Measurements from ENCODE around the gene IQGAP2. TPM values are rescaled to one million over a fixed set of nuclear protein-coding genes. Genes with fewer than 3 reads are reported as not detected.

Gene IQGAP2
- total and polyA plus RNA-seq, 2 donors (not counting 1 experiment from before 2014, with no cell fraction given) = 8.1 to 15.0 TPM

GRCh38 chr5:76499507-76500161 is 96.5 kb downstream of the IQGAP2 start:
- Mint-ChIP-seq H3K9me3 (ENCODE audit: insufficient read depth) (no peaks in the 10 kb centered on the region), H3K27me3 (no peaks in the 10 kb centered on the region), H3K4me3 (no peak overlapping the region), H3K27ac (no peak overlapping the region), H3K4me1 (no peaks in the 10 kb centered on the region)
- Histone ChIP-seq H3K9ac (ENCODE audit: low read length) (no peak overlapping the region), H3K27me3 (replicated peaks in 1 of 4; ENCODE audit: control extremely low read depth in 1 of 4, control insufficient read depth in 3 of 4, insufficient read depth in 4 of 4, low read length in 3 of 4) (no peaks in the 10 kb centered on the region), H3K36me3 (replicated peaks in 1 of 2; ENCODE audit: control extremely low read depth in 1 of 2, control insufficient read depth in 1 of 2, extremely low read depth in 1 of 2, insufficient read depth in 2 of 2, low read length in 1 of 2) (no peaks in the 10 kb centered on the region), H3K4me3 (ENCODE audit: control extremely low read depth in 1 of 5, extremely low read depth in 1 of 5, insufficient read depth in 1 of 5, low read depth in 2 of 5, low read length in 4 of 5) (no peak overlapping the region), H3K4me2 (replicated peaks; ENCODE audit: low read depth, low read length, poor library complexity, severe bottlenecking) (no peak overlapping the region), H2AFZ (ENCODE audit: insufficient read depth, low read depth, low read length, poor library complexity, severe bottlenecking) (no peak overlapping the region), H4K20me1 (ENCODE audit: control insufficient read depth, insufficient read depth, low read length, poor library complexity, severe bottlenecking) (no peaks in the 10 kb centered on the region), H3K27ac (ENCODE audit: low read length in 2 of 2) (no peak overlapping the region), H3K4me1 (ENCODE audit: control insufficient read depth in 2 of 2, insufficient read depth in 2 of 2, low read length in 2 of 2) (no peaks in the 10 kb centered on the region), H3K9me3 (ENCODE audit: control extremely low read depth in 1 of 3, control insufficient read depth in 2 of 3, insufficient read depth in 1 of 3, low read length in 2 of 3) (no peaks in the 10 kb centered on the region), H3K79me2 (ENCODE audit: control insufficient read depth, insufficient read depth, low read length) (no peaks in the 10 kb centered on the region)
- DNase-seq (no peak), ATAC-seq (ENCODE audit: low read depth) (no peak)
- TF ChIP-seq, protein P1, sequence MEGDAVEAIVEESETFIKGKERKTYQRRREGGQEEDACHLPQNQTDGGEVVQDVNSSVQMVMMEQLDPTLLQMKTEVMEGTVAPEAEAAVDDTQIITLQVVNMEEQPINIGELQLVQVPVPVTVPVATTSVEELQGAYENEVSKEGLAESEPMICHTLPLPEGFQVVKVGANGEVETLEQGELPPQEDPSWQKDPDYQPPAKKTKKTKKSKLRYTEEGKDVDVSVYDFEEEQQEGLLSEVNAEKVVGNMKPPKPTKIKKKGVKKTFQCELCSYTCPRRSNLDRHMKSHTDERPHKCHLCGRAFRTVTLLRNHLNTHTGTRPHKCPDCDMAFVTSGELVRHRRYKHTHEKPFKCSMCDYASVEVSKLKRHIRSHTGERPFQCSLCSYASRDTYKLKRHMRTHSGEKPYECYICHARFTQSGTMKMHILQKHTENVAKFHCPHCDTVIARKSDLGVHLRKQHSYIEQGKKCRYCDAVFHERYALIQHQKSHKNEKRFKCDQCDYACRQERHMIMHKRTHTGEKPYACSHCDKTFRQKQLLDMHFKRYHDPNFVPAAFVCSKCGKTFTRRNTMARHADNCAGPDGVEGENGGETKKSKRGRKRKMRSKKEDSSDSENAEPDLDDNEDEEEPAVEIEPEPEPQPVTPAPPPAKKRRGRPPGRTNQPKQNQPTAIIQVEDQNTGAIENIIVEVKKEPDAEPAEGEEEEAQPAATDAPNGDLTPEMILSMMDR (IDR thresholded peaks at IDR 0.05) = no peak
- no peak for TF ChIP-seq EZH2 (IDR thresholded peaks at IDR 0.05; ENCODE audit: borderline replicate concordance, insufficient read depth, low read depth, low read length, poor library complexity, severe bottlenecking)
- 100% methylated on average over 1 of the region's 2 CpGs for WGBS (ENCODE audit: insufficient coverage)
- ChIA-PET CTCF (no interaction called here), POLR2A (no interaction called here)
- intact Hi-C loops (cut with micrococcal nuclease) = no loop called here

- H3K79me2 ChIP-seq (ENCODE audit: control insufficient read depth, insufficient read depth, low read length) = no peaks in the 10 kb centered on the region
- TF ChIP-seq EZH2 (IDR thresholded peaks at IDR 0.05; ENCODE audit: borderline replicate concordance, insufficient read depth, low read depth, low read length, poor library complexity, severe bottlenecking) = no peak
- TF ChIP-seq, protein P1 (IDR thresholded peaks at IDR 0.05) = no peak
- intact Hi-C loops (cut with micrococcal nuclease) = no loop called here
- no peaks in the 10 kb centered on the region for H3K4me1 ChIP-seq (ENCODE audit: control insufficient read depth in 2 of 2, insufficient read depth in 2 of 2, low read length in 2 of 2)
- no peak overlapping the region for H3K27ac Mint-ChIP-seq
- DNase-seq (no peak), ATAC-seq (ENCODE audit: low read depth) (no peak)
- no peaks in the 10 kb centered on the region for H3K9me3 ChIP-seq (ENCODE audit: control extremely low read depth in 1 of 3, control insufficient read depth in 2 of 3, insufficient read depth in 1 of 3, low read length in 2 of 3)
- H3K4me2 ChIP-seq (replicated peaks; ENCODE audit: low read depth, low read length, poor library complexity, severe bottlenecking) = no peak overlapping the region
- no peak overlapping the region for H3K4me3 ChIP-seq (ENCODE audit: control extremely low read depth in 1 of 5, extremely low read depth in 1 of 5, insufficient read depth in 1 of 5, low read depth in 2 of 5, low read length in 4 of 5)
- H3K27ac ChIP-seq (ENCODE audit: low read length in 2 of 2) = no peak overlapping the region
- POLR2A ChIA-PET = no interaction called here
- no peaks in the 10 kb centered on the region for H4K20me1 ChIP-seq (ENCODE audit: control insufficient read depth, insufficient read depth, low read length, poor library complexity, severe bottlenecking)
- no peak overlapping the region for H3K4me3 Mint-ChIP-seq
- no peaks in the 10 kb centered on the region for H3K4me1 Mint-ChIP-seq
- no peaks in the 10 kb centered on the region for H3K9me3 Mint-ChIP-seq (ENCODE audit: insufficient read depth)
- H3K36me3 ChIP-seq (replicated peaks in 1 of 2; ENCODE audit: control extremely low read depth in 1 of 2, control insufficient read depth in 1 of 2, extremely low read depth in 1 of 2, insufficient read depth in 2 of 2, low read length in 1 of 2) = no peaks in the 10 kb centered on the region
- no peak overlapping the region for H2AFZ ChIP-seq (ENCODE audit: insufficient read depth, low read depth, low read length, poor library complexity, severe bottlenecking)
- H3K9ac ChIP-seq (ENCODE audit: low read length) = no peak overlapping the region
- WGBS (ENCODE audit: insufficient coverage) = no CpG with 5 or more reads among the region's 5 CpGs
- CTCF ChIA-PET = no interaction called here
- H3K27me3 ChIP-seq (replicated peaks in 1 of 4; ENCODE audit: control extremely low read depth in 1 of 4, control insufficient read depth in 3 of 4, insufficient read depth in 4 of 4, low read length in 3 of 4) = no peaks in the 10 kb centered on the region
- H3K27me3 Mint-ChIP-seq = no peaks in the 10 kb centered on the region
These were observed 97.7 kb downstream of the IQGAP2 start for GRCh38 chr5:76500633-76501393.
